ENCODE results near the gene NDUFAF5. TPM values are rescaled to one million over a fixed set of nuclear protein-coding genes. Genes with fewer than 3 reads are reported as not detected.
A peak's percentile ranks its signal among the peaks of the same experiment; 100 is the strongest.

NDUFAF5 gene
- total RNA-seq, 1 experiment from 2014 or later: 22.0 TPM

DNA sequence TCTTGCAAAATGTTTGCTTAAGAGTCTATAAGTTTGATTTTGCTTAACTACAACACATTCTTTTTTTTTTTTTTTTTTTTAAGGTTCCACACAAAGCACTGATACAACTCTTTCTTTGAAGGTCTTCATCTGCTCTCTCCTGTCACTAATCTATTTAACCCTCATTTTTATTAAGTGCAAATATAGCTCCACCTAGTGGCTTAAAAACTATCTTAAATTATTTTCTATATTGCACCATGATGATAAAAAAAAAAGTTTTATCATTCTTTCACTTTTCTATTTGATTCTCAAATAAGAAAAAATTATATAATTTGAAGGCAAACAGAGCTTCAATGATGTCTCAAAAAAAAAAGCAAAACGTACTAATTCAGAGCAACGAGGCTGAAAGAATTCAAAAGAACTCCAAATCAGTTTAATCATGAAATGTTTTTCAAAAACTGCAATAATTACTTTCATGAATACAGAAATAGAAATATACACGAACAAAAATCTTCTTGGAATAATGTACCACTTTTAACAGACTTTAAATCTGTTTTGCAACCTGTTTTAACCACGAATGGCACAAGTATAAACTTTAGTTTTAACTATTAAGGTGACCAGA lies 12.9 kb upstream of the NDUFAF5 start:
- in situ Hi-C loops (cut with HindIII; ENCODE audit: low sequenced_read_pairs): no loop called here
- DNase-seq (ENCODE audit: low spot score): peak; percentile 22

DNA sequence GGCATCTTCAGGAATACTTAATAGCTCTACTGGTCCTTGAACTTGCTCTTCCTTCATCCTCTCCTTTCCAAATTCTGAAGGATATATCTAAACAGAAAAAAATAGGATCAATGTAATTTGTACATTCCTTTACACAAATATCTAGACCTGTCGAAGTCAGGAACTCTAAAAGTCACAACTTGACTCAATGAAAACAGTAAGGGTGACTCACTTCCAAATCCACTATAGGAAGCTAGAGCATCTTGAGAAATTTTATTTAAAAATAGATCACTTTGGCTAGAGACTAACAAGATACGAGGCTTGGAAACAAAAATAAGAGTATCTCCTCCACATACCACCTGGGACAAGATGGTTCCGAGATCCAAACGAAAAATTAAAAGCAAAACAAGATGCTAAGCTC lies 12.3 kb upstream of the NDUFAF5 start:
- in situ Hi-C loops (cut with HindIII; ENCODE audit: low sequenced_read_pairs): no loop called here
- no peak for DNase-seq (ENCODE audit: low spot score)

DNA sequence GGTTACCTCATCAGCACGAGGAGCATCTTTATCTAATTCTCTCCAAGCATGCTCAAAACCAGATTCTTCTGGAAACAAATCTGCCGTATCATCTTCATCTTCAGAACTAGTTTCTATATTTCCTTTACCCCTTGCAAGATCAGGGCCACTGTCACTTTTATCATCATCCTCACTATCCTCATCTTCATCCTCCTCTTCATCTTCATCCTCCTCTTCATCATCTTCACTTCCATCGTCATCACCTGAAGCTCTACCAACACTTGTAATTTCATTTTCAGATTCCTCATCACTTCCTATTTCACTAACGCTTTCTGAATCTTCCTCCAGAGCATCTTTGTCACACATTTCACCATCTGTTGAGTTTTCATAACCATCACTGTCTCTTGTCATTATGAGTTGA lies 9.0 kb upstream of the NDUFAF5 start:
- no peak for DNase-seq (ENCODE audit: low spot score)

DNA sequence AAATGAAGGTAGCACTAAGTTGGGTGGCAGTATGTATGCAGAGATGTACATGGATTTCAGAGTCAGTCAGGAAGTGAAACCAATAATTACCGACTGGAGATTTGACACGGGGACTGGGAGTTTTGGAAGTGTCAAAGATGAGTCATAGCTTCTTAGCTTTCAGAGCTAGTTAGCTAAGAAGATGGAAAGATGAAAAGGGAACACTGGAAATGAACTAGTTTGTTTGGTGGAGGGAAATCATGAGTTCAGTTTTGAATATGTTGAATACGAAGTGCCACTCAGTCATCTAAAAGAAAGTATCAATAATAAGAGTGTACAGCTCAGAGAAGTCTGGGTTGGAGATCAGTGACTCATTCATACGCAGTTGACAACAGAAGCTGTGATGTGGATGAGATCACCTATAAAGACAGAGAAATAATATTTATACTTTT lies 7.6 kb upstream of the NDUFAF5 start:
- no peak for DNase-seq (ENCODE audit: low spot score)
- in situ Hi-C loops (cut with HindIII; ENCODE audit: low sequenced_read_pairs): no loop called here

More for the DNA sequence above, 9.0 kb upstream of the NDUFAF5 start:
- in situ Hi-C loops (cut with HindIII; ENCODE audit: low sequenced_read_pairs): no loop called here

DNA sequence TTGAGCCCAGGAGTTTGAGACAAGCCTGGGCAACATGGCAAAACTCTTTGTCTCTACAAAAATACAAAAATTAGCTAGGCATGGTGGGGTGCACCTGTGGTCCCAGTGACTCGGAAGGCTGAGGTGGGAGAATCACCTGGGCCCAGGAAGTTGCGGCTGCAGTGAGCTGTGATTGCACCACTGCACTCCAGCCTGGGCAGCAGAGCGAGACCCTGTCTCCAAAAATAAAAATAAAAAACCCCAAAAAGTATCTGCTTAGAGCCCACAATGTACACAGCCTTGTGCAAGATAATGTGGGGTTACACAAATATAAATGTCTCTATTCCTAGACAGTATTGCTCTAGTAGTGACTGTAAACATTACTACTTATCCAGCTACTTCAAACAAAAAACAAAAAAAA lies 6.0 kb upstream of the NDUFAF5 start:
- in situ Hi-C loops (cut with HindIII; ENCODE audit: low sequenced_read_pairs): no loop called here
- no peak for DNase-seq (ENCODE audit: low spot score)

DNA sequence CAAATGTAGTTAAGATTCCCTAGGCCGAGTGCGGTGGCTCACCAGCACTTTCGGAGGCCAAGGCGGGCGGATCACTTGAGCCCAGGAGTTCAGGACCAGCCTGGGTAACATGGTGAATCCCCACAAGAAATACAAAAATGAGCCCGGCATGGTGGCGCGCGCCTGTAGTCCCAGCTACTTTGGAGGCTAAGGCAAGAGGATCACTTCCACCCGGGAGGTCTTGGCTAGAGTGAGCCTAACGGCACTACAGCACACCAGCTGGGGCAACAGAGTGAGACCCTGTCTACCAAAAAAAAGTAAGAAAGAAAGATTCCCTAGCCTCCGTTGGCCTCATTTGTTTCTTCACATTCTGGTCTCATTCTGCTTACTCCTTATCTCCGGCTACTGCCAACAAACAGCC lies 1.3 kb upstream of the NDUFAF5 start:
- in situ Hi-C loops (cut with HindIII; ENCODE audit: low sequenced_read_pairs): no loop called here
- no peak for DNase-seq (ENCODE audit: low spot score)

DNA sequence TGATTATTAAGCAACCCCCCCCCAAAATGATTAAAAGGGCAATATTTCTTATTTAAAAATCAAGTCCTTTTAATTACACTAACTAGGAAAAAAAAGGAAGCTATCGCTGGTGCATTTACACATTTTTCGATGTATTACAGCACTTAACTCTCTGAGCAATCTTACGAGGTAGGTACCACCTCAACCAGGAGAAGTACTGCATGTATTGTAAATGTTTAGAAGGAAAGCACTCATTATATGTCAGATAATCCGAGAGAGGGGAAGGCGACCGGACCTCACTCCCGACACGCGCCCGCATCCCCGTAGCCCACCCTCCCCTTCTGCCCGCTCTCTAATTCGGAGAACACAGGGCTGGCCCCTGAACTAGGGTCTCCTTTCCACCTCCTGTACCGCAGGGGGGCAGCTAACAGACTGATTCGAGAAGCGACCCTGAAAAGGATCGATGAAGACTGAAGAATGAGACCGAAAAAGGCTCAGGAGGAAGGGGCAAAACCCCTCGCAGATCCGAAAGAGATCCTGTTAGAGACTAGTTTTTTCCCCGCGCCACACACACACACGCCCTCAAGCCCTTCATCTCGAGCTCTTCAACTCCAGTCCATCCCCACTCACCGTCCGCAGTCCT lies 446 bp upstream of the NDUFAF5 start:
- in situ Hi-C loops (cut with HindIII; ENCODE audit: low sequenced_read_pairs): no loop called here
- no peak for DNase-seq (ENCODE audit: low spot score)

DNA sequence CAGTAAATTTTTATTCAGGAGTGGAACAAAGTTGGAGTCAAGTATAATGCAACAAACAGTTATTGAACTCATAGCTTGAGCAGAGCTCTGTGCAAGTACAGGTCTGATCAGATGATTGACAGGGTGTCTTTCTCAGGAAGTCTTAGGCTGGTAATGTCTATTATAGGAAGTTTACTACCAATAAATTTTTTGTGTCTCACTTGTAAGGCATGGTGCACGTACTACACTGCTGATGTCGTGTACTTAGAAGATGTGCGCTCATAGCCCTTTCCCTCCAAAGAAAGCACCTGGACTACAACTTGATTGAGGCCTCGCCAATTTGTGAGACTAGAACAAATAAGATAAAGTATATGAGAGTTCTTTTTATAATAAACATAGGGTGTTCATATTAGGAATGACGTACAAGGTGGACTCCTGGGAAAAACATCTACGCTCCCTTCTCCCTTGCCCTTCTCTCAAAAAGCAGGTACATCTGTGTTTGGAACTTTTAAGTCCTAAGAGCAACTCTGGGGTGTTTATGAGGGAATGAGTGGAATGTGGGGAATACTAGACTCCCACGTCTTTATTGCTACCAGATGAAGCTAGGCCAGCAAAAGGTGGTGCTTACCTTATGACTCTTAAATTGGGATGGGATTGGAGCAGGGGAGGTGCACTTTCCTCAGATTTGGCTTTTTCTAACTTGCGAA lies 1.5 kb downstream of the NDUFAF5 start:
- in situ Hi-C loops (cut with HindIII; ENCODE audit: low sequenced_read_pairs): no loop called here
- no peak for DNase-seq (ENCODE audit: low spot score)

DNA sequence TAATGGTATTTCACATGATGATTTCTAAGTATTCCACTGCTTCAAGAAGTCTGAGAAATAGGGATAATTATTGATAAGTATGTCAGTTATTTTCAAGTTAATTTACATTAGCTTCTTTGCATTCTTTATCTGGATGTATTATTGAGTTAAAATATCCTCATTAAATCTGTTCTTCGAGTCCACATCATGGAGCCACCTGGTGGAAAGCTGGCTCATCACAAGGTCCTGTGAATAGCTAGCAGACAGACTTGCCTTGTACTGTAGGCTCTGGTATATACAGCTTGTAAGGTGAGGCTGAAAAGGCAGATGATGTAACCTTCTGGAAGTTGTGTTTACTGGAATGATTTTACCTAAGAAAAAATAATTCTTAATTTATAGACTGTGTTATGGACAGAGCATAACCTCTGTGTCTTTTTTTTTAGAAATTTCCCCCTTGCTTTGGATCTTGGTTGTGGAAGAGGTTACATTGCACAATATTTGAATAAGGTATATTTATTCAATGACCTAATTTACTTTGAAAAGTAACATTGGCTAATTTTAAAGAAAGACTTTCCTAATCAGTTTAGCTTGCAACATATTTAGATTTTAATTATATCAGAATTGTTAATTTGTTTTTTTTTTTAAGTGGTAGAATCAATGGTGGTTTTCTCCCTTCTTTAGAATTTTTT lies 3.5 kb downstream of the NDUFAF5 start:
- in situ Hi-C loops (cut with HindIII; ENCODE audit: low sequenced_read_pairs): no loop called here
- peak; percentile 62 for DNase-seq (ENCODE audit: low spot score)

DNA sequence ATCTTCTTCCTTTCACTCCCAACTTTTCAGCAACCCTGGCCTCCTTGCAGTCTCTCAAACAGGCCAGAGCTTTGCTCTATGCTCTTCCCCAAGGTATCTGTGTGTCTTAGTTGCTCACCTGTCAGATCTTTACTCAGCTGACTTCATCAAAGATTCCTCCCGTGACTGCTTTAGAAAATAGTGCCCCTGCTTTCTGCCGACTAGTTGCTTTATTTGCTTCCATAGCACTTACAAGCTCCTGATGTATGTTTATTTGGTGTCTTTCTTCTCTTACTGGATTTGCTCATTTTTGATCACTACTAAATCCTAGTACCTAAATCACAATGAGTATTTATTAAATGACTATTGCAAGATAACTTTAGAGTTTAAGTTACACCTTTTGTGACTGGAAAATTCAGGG lies 5.9 kb downstream of the NDUFAF5 start:
- in situ Hi-C loops (cut with HindIII; ENCODE audit: low sequenced_read_pairs): no loop called here

DNA sequence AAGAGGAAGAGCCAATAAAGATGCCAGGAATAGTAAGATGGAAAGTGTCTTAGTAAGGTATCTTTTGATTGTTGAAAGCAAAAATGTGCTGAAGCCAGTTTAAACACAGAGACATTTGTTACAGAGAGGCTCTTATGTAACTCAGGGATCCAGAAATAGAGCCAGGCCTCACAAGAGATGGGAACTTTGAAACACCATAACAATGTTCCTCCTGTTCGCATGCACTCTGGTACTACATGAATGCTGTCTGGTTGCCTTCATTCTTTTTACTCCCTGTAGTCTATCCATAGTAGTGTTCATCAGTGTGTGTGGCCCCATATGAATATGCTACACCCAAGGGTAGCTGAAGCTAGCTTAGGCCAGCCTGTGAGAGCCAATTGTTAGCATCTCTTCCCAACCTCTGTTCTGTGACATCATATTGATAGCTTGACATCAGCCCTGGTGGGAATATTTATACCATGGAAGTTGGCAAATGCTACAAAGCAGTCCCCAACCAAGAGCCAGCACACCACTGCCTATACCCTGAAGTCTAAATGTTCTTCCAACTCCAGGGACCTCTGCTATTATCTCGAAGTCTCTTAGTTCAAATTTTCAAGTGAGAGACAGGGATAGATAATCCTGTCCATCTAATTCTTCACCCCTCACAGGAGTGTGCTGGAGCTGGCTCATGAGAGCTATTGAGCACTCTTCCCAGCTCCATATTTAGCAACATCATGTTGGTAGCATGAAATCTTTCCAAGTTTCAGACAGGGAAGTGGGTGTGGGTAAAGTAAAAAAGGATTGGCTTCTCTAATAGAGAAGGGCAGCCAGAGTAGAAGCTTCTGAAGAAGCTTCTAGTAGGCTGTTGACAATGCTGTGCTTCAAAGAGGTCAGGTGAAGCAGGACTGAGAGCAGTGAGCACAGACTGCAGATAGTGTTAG lies 7.0 kb downstream of the NDUFAF5 start:
- in situ Hi-C loops (cut with HindIII; ENCODE audit: low sequenced_read_pairs): no loop called here

More for the DNA sequence above, 5.9 kb downstream of the NDUFAF5 start:
- DNase-seq (ENCODE audit: low spot score): no peak

DNA sequence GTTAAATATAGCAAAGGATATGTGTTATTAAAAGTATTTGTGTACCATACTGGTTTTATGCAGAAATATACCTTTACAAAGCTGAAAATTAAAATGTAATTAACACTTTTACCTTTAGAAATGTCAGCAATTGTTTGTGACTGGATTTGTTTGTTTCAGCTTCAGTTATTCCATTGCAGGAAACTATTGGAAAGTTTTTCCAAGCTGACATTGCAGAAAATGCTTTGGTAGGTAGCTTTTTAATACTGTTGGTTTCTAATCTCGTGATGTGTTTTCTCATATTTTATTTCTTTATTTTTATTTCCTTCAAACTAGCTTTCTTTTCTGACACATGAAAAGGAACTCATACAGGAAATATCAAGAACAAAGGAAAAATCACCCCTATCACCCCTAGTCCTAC lies 8.2 kb downstream of the NDUFAF5 start:
- DNase-seq (ENCODE audit: low spot score): no peak
- in situ Hi-C loops (cut with HindIII; ENCODE audit: low sequenced_read_pairs): no loop called here

More for the DNA sequence above, 7.0 kb downstream of the NDUFAF5 start:
- no peak for DNase-seq (ENCODE audit: low spot score)

DNA sequence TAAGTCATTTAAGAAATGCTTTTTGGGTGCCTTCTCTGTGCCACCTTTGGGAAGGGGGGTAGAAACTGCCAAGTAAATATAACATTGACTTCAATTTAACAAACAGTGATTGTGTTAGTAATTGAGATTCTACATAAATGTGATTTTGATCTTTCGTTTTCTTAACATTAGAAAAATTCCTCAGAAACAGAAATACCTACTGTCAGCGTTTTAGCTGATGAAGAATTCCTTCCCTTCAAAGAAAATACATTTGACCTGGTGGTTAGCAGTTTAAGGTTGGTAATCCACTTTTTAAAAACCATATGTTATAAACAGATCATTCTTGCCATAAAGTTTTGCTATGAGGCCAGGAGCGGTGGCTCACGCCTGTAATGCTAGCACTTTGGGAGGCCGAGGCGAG lies 9.8 kb downstream of the NDUFAF5 start:
- in situ Hi-C loops (cut with HindIII; ENCODE audit: low sequenced_read_pairs): no loop called here
- no peak for DNase-seq (ENCODE audit: low spot score)

DNA sequence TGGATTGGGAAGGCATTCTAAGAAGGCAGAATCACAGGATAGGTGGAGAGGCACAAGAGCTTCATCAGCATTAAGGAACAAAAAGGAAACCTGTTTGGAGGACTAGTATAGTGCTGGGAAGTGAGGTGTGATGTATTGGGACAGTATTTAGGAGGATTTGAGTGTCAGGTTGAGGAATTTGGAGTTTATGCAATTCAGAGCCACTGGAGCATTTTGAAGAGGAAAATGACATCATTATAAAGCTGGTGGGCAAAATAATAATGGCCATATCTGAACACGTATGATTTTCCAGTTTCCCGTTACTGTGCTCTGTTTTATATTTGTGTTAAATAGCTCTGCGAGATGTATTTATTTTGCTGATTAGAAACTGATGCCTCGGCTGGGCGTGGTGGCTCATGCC lies 14.2 kb downstream of the NDUFAF5 start:
- in situ Hi-C loops (cut with HindIII; ENCODE audit: low sequenced_read_pairs): no loop called here
- no peak for DNase-seq (ENCODE audit: low spot score)

DNA sequence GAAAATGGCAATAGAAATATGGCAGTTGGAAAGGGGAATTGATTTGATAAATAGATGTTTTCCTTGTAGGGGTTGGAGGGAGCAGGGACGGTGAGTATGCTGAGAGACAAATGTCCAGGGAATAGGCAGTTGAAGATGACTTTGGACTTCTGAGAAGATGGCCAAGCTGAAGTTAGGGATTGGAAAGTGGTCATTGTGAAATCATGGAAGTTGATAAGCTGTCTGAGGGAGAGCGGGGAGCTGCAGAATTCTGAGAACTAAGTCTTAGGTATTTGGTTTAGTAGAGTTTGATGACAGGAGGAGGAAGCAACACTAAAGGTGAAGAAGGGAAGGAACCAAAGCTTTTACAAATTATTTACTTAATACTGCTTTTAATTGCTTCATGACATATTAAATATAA lies 15.1 kb downstream of the NDUFAF5 start:
- no peak for DNase-seq (ENCODE audit: low spot score)
- in situ Hi-C loops (cut with HindIII; ENCODE audit: low sequenced_read_pairs): no loop called here

DNA sequence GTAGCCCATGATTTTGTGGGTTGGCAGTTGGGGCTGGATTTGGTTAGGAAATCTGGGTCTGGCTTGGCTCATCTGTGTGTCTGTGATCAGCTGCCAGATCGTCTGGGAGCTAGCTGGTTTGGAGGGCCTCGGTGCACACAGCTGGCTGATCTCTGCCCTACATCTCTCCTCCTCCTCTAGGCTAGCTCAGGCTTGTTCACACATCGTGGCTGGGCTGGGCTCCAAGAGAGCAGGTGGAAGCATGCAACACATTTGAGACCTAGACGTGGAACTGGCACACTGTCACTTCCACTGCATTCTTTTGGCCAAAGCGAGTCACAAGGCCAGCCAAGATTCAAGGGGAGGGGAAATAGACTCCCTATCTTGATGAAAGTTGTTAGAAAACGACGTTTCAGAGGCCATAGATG lies 15.9 kb downstream of the NDUFAF5 start:
- in situ Hi-C loops (cut with HindIII; ENCODE audit: low sequenced_read_pairs): no loop called here
- peak; percentile 98 for DNase-seq (ENCODE audit: low spot score)

DNA sequence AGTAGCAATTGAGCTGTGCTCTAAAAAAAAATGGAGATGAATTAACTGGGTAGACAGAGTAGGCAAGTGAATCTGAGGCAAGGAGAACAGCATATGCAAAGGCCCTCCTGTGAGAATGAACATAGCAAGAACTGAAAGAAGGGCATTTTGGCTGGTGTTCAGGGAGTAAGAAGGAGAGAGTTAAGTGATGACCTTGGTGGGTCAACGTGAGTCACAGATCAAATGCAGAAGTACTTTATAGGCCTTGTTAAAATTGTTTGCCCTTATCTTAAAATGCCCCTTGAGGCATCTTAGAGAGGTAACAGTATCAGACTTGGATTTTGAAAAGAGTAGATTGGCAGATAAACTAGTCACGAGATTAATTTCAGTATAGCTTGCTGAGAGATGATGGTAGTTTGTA lies 24.5 kb downstream of the NDUFAF5 start:
- DNase-seq (ENCODE audit: low spot score): no peak
- in situ Hi-C loops (cut with HindIII; ENCODE audit: low sequenced_read_pairs): no loop called here

DNA sequence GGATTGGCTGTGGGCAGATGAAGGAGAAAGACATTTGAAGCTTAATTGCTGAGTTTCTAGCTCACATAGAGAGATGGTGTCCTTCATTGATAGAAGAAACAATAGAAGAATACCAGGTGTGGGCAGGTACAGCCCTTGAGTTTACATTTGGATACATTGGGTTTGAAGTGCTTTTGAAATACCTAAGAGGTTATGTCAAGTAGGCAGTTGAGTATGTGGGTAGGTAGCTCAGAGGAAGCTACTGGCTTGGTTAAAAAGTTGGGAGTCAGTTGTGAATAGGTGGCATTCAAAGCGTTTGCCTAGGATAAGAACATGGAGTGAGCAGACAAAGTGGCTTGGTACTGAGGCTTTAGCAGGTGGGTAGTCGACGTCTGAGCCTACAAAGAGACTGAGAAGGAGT lies 25.0 kb downstream of the NDUFAF5 start:
- no peak for DNase-seq (ENCODE audit: low spot score)
- in situ Hi-C loops (cut with HindIII; ENCODE audit: low sequenced_read_pairs): no loop called here

DNA sequence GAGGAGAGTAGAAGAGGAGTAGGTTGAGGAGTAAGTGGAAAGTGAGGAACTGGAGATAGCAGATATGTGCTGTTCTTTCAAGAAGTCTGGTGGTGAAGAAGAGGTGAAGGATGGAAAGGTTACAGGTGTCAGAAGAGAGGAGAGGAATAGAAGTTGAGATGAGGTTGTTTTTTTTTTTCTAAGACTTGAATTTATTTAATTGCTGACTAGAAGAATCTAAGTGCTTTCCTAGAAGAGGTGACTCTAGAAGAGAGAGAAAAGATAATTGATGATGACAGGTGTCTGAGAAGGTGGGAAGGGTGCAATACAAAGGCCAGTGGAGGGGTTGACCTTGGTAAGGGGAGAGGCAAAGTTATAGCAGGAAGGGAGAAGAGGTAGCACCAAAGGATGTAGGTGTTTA lies 25.6 kb downstream of the NDUFAF5 start:
- in situ Hi-C loops (cut with HindIII; ENCODE audit: low sequenced_read_pairs): no loop called here
- no peak for DNase-seq (ENCODE audit: low spot score)
